ENCODE measurements around the gene RAB1B.
"Not testable (repeated sequence)": the region's sequence is repeated elsewhere in the genome, so short reads cannot be mapped to it uniquely, and the experiment has no call there.

The RAB1B gene

DNA sequence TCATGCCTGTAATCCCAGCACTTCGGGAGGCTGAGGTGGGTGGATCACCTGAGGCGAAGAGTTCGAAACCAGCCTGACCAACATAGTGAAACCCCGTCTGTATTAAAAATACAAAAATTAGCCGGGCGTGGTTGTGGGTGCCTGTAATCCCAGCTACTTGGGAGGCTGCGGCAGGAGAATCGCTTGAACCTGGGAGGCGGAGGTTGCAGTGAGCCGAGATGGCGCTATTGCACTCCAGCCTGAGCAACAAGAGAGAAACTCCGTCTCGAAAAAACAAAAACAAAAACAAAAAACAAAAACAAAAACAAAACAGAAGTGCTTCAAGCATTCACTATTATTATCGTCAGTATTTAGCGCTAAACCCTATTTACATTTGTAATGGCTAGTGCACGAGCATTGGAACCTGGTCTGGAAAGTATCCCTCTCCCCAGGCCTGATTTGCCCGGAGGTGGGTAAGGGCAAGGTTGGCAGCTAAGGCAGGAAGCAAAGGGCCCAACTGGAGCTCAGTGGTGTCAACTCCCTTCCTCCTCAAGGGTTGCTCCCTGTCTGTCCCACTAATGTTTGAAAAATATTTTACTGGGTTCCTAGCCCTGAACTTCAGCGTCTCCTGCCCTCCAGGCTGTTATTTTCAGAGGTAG, 42.5 kb downstream of the RAB1B start:
- not testable (repeated sequence) for DNase-seq

DNA sequence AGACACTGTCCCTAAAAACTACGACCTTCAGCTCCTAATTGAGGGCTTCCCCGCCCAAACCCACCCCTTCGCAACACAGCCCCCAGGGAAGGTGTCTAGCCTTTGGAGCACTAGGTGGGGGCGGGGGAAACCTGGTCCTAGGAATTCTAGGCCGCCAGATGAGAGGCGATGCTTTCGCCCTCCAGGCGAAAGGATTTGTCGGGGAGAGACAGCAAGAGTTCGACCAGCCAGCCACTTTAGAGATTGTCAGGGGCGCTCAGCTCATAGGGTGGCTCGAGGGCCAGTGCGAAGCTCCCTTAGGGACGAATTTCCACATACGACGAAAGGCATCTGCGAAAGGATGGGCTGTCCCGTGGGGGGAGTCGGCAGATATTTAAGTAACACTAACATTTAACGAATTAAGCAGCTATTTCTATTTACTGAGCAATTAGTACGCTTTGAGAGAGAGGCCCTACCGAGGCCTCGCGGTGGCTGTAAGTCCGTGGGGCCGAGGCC, 43.1 kb downstream of the RAB1B start:
- no peak for DNase-seq

DNA sequence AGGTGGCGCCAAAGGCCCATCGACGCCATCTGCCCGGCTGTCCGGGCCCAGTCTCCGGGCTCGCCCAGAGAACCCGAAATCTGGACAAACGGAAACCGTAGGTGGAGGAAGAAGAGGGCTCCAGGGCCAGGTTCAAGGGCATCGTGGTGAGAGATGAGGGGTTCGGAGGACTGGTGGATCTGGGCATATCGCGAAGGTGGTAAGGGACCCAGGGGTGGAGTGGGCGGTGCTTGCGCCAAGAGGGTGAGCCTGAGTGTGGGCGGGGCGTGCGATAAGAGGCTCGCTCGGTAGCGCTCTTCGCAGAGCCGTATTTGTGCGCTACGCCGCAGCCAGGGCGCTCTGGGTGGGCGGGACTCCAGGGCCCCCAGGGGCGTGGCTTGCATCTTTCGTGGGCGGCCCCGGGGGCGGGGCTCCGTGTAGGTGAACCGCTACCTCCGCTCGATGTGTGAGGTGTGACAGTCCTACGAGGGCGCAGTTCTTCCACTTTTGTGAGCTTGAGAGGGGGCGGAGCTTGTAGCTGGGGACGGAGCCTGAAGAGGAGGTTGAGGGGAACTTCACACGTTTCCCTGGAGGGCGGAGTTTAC, 43.6 kb downstream of the RAB1B start:
- DNase-seq: peak; percentile 95

DNA sequence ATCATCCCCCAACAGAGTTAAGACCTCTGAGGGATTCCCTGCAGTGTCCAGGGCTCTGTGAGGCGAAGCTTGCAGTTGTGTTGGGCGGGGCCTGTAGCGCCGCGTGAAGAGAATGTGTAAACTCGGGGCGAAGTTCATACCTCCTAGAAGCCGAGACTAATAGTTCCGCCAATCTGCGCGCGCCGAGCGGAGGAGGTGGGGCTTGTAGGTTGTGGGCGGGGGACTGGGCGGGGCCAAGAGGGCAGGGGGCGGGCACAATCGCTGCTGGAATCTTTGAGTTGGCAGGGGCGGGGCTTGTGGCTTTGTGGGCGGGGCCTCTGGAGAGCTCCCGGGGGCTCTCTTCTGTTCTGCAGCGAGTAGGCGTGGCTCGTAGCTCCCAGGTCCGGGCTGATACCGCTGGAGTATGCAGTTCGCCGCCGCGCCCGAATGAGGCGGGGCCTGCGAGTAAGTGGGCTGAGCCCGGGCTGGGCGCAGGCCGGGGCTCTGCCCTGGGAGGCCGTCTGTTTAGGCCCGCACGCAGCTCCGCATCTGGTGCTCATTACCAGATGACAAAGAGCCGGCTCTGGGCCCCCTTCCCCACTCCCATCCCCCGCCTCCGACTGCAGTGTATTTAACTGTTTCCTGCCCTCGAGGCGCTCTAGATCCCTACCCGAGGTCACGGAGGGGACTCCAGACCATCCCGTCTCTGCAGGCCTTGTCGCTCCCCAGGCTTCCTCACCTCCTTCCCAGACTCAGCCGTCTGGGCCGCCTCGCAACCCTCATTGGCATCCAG, 44.3 kb downstream of the RAB1B start:
- DNase-seq: peak; percentile 90

DNA sequence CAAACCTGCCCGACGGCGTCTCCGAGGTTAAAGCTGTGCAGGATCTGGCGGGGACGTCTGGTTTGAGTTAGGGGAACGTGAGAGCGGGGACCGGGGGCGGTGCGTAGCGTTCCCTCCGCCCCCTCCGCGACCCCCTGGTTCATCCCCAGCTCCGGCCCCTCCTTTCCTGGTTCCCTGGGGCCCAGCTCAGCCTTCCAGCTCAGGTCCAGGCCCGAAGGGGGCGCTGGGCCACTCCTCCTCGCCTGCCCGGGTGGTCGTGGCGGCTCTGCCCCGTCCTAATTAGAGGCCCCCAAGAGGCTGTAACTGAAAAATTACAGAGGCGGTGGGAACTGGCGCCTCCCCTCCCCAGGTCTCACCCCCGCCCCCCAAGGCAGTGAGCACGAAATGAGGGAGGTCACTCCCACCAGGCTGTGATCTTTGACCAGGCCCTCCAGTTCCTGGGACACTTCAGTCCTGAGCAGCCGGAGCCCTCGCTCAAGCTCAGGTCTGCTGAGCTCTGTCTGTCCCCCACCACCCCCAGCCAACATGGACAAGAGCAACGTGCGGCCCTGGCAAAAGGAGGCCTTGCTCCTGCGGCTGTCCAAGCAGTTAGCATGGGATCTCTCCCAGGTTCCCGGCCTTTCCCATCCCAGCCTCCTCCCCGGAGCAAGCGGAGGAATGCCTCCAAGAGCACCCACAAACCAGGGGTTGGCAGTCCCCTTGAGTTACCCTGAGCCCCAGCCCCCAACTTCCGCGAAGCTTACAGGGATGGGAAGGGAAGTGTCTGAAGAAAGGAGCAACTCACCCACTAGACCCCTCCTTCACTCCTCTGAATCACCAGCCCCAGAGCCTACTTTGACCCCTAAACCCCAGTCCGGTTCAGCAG, 45.1 kb downstream of the RAB1B start:
- no peak for DNase-seq

DNA sequence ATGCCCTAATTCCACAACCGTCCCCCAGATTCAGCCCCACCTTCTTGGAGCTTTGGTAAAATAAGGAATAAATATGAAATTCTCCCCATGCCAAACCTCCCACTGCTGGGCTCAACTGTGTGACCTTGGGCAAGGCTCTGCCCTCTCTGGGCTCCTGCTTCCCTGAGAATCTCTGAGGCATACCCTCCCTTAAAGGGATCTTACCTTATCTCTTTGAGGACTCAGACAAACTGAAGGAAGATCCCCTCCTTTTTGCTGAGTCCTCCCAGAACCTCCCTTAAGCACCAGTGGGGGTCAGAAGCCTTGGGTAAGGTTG, 45.7 kb downstream of the RAB1B start:
- DNase-seq: no peak

DNA sequence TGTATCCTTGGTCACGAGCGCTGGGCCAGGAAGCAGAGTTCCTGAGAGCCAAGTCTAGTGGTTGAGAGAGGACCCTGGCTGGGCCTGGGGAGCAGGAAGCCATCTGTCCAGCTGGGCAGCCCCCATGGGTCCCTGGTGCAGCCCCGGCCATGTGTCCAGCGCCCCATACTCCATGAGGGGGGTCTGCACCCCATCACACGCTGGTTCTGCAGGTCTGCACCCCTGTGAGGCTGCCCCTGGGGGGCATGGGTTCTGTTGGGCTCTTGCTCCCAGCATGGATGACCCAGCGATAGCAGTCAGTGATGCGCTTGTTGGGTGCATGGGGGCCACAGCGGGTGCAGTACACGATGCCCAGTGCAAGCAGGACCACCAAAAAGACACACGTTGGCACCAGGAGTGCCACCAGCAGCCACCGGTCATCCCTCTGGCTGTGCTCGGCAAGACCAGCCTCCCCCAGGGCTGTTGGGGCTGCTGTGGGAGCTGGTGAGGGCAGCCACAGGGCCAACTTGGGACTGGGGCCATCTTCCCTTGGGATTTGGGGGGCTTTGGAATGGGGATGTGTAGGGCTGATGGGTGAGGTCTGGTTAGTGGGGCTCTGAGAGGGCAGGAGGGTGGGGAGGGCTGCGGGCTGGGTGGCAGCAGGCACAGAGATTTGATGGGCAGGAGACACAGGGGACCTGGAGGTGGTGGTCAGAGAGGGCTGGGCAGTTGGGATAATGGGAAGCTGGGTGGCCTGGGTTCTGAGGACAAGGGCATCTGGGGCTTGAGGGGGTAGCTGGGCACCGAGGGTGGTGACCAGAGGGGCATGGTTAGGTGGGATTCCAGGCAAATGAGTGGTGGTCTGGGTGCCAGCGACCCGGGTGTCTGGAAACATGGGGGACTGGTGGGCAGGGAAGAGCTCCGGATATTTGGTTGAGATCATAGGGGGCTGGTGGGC, 46.4 kb downstream of the RAB1B start:
- no peak for DNase-seq

DNA sequence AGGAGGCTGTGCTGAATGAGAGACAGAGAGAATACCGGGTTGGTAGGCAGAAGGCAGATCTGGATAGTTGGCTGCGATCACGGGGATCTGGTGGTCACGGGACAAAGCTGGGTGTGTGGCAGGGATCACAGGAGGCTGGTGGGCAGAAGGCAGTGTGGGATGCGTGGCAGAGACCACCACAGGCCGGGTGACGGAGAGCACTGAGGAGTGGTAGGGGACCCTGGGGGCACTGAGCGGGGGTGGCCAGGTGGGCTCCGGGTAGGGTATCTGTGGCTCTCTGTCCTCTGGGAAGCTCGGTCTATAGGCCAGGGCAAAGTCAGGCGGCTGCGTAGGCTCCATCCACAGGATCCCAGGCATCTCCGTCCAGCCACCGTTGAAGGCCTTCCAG, 47.1 kb downstream of the RAB1B start:
- DNase-seq: no peak

DNA sequence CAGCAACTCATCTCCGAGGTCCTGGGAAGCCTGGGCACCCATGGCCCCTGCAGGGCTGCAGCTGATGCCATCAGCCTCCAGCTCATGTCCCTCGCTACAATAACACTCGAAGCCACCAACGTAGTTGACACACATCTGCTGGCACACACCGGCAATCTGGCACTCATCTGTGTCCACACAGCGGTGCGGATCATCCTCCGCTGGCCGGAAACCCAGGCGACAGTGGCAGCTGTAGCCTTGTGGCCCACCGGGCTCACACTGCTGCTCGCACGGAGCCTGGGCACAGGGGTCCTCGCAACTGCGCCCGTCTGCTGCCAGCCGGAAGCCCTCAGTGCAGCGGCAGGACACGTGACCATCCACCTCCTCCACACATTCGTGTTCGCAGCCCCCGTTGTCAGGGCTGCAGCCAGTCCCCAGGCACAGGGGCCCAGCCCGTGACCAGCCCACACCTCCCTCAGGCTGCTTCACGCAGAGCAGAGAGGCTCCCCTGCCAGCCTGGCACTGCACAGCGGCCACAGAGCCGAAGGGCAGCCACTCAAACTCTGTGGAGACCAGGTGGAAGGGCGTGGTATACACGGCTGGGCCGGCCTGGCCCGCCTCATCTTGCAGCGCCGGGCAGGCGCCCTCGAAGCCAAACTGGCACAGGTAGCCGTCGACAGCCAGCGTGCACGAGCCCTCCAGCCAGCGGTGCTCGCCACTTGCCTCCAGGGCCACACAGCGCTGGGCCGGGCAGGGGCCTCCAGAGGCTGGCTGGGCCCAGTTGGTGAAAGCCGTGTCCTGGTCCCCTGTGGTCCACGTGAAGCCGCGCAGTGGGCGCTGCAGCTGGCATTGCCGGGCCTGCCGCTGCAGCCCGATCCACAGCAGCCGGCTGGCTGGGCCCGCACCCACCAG, 47.7 kb downstream of the RAB1B start:
- no peak for DNase-seq

GRCh38 chr11:66316849-66317251, 48.4 kb downstream of the RAB1B start, which contains the start of gene CD248:
Gene CD248 (minus strand): TSS chr11:66317044. CDS start chr11:66317027, 17 bp downstream.
- DNase-seq: no peak

GRCh38 chr11:66317322-66317722, 48.9 kb downstream of the RAB1B start:
- no peak for DNase-seq

DNA sequence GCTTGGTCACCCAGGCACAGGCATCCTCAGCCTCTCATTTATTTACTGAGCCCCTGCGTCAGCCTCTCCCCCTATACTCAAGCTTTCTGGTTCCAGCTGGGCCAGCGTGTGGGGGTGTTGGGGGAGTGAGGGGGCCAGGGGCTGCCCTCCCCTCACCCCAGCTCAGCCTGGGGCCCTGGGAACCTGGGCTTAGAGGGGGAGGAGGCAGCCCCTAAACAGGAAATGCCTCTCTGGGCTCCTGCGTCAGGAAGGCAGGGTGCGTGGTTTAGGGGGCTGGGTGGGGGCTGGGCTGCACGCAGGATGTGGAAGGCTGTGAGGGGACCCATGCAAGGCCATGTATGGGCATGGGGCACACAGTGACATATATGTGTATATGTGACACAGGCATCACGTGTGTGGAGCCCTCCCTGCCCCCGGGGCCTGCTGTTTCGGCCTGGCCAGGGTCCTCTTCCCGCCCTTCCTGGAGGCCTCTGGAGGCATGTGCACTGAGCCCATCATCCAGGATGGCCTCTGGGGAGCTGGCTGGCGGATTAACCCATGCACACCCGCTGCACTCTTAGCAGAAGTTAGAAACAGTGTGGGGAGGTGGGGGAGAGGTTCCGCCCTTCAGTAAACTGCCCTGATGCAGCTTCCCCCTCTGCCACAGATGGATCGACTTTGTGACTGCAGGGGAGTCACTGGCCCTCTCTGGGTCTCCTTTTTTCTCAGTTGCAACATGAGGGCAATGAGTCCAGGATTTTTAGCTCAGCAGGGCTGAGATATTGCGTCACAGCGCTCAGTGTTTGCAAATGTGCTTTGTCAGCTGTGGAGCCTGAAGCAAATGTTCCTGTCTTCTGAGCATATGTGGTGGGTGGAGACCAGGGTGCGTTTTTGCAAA, 49.5 kb downstream of the RAB1B start:
- DNase-seq: no peak

DNA sequence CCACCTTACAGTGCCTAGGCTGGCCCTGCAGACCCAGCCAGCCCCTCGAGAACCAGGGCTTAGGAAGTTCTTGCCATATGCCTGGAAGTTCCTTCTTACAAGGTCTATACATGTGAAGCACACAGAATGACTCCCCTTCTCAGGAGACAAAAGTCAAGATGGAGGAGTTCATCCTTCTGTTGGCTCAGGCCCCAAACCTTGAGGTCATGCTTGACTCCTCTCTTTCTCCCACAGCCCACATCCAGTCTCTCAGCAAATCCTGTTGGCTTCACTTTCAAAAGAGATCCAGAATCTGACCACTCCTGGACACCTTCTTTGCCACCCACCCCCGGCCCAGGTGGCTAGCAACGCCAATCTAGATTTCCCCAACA, 50.1 kb downstream of the RAB1B start:
- DNase-seq: no peak

GRCh38 chr11:66320289-66320688, 51.9 kb downstream of the RAB1B start:
- DNase-seq: not testable (repeated sequence)

GRCh38 chr11:66320748-66321147, 52.3 kb downstream of the RAB1B start:
- DNase-seq: not testable (repeated sequence)

GRCh38 chr11:66321606-66322005, 53.2 kb downstream of the RAB1B start:
- DNase-seq: no peak

GRCh38 chr11:66322732-66323427, 54.4 kb downstream of the RAB1B start:
- DNase-seq: no peak

DNA sequence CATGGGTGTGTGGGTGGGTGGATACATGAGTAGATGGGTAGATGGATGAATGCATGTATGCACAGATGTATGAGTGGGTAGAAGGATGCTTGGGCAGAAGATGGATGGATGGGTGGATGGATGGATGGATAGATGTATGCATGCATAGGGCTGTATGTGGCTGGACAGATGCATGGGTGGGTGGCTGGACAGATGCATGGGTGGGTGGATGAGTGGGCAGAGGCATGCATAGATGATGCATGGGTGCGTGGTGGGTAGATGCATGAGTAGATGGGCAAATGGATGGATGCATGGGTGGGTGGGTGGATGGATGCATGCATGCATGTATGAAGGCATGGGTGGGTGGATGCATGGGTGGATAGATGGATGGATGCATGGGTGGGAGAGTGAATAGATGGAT, 55.2 kb downstream of the RAB1B start:
- DNase-seq: no peak

- DNase-seq: no peak
Observed at GRCh38 chr11:66324664-66325063, 56.2 kb downstream of the RAB1B start.
